ENCODE data around the gene TMC4. TPM values are rescaled to one million over a fixed set of nuclear protein-coding genes. Genes with fewer than 3 reads are reported as not detected.

The TMC4 gene
- total RNA-seq, 1 donor from 2014 or later, result 0.37 TPM

- H3K4me1 Mint-ChIP-seq (ENCODE audit: low read depth), result no peaks in the 10 kb centered on the region
- intact Hi-C loops (cut with micrococcal nuclease), result no loop called here
- no peak overlapping the region for H3K4me3 Mint-ChIP-seq (ENCODE audit: low read depth)
- DNase-seq (ENCODE audit: low spot score), result no peak
- H3K9me3 Mint-ChIP-seq, result no peaks in the 10 kb centered on the region
- no peak overlapping the region for H3K27ac Mint-ChIP-seq
- H3K36me3 Mint-ChIP-seq (ENCODE audit: low read depth), result peaks cover 59% of the 10 kb centered on the region
- H3K27me3 Mint-ChIP-seq (ENCODE audit: low read depth), result no peaks in the 10 kb centered on the region
These were observed 47.2 kb downstream of the TMC4 start for GRCh38 chr19:54125713-54126112.

DNA sequence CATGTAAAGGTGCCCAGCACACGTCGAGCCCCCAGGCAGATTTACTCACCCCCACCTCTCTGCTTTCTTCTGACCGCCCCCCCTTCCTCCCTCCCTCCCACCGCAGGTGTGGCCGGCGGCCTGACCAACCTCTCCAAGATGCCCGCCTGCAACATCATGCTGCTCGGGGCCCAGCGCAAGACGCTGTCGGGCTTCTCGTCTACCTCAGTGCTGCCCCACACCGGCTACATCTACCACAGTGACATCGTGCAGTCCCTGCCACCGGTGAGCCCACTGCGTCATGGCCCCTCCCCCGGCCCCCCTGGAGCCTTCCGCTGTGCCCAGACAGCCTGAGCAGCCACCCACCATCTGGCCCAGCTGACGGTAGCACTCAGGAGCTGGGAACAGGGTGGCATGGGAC is 48.6 kb downstream of the TMC4 start:
- Mint-ChIP-seq H3K27ac (no peak overlapping the region), H3K36me3 (ENCODE audit: low read depth) (peaks cover 65% of the 10 kb centered on the region), H3K9me3 (no peaks in the 10 kb centered on the region), H3K4me1 (ENCODE audit: low read depth) (no peaks in the 10 kb centered on the region), H3K27me3 (ENCODE audit: low read depth) (no peaks in the 10 kb centered on the region), H3K4me3 (ENCODE audit: low read depth) (no peak overlapping the region)
- no peak for DNase-seq (ENCODE audit: low spot score)
- intact Hi-C loops (cut with micrococcal nuclease), result no loop called here

GRCh38 chr19:54123682-54124081 is 49.3 kb downstream of the TMC4 start:
- H3K9me3 Mint-ChIP-seq, result no peaks in the 10 kb centered on the region
- no peak for DNase-seq (ENCODE audit: low spot score)
- no peak overlapping the region for H3K27ac Mint-ChIP-seq
- H3K4me1 Mint-ChIP-seq (ENCODE audit: low read depth), result no peaks in the 10 kb centered on the region
- intact Hi-C loops (cut with micrococcal nuclease), result no loop called here
- no peak overlapping the region for H3K4me3 Mint-ChIP-seq (ENCODE audit: low read depth)
- peaks cover 64% of the 10 kb centered on the region for H3K36me3 Mint-ChIP-seq (ENCODE audit: low read depth)
- no peaks in the 10 kb centered on the region for H3K27me3 Mint-ChIP-seq (ENCODE audit: low read depth)

GRCh38 chr19:54121259-54121658 is 51.7 kb downstream of the TMC4 start:
- Mint-ChIP-seq H3K4me3 (ENCODE audit: low read depth) (no peak overlapping the region), H3K27me3 (ENCODE audit: low read depth) (no peaks in the 10 kb centered on the region), H3K27ac (no peak overlapping the region), H3K4me1 (ENCODE audit: low read depth) (peaks cover 7% of the 10 kb centered on the region), H3K9me3 (no peaks in the 10 kb centered on the region), H3K36me3 (ENCODE audit: low read depth) (peaks cover 57% of the 10 kb centered on the region)
- no peak for DNase-seq (ENCODE audit: low spot score)
- intact Hi-C loops (cut with micrococcal nuclease), result no loop called here

- Mint-ChIP-seq H3K36me3 (ENCODE audit: low read depth) (peaks cover 51% of the 10 kb centered on the region), H3K9me3 (no peaks in the 10 kb centered on the region), H3K27ac (peak within 1 kb of the TSS; percentile 92), H3K4me3 (ENCODE audit: low read depth) (peak within 1 kb of the TSS; percentile 97), H3K4me1 (ENCODE audit: low read depth) (peaks cover 21% of the 10 kb centered on the region), H3K27me3 (ENCODE audit: low read depth) (no peaks in the 10 kb centered on the region)
- intact Hi-C loops (cut with micrococcal nuclease), result loop anchor here (1.0 kb wide), 3 partner anchors 13 to 44 kb away; partner anchors contain the start of genes CNOT3, LENG1 and NDUFA3
- DNase-seq (ENCODE audit: low spot score), result peak; percentile 94
These were observed 57.6 kb downstream of the TMC4 start, which contains the start of the genes PRPF31 and TFPT for GRCh38 chr19:54115109-54116063. Gene PRPF31, plus strand, starts transcription at chr19:54115754. Its CDS starts 2,525 bp downstream, at chr19:54118279. Gene TFPT, minus strand, starts transcription at chr19:54115657. Its CDS starts 388 bp downstream, at chr19:54115269.

DNA sequence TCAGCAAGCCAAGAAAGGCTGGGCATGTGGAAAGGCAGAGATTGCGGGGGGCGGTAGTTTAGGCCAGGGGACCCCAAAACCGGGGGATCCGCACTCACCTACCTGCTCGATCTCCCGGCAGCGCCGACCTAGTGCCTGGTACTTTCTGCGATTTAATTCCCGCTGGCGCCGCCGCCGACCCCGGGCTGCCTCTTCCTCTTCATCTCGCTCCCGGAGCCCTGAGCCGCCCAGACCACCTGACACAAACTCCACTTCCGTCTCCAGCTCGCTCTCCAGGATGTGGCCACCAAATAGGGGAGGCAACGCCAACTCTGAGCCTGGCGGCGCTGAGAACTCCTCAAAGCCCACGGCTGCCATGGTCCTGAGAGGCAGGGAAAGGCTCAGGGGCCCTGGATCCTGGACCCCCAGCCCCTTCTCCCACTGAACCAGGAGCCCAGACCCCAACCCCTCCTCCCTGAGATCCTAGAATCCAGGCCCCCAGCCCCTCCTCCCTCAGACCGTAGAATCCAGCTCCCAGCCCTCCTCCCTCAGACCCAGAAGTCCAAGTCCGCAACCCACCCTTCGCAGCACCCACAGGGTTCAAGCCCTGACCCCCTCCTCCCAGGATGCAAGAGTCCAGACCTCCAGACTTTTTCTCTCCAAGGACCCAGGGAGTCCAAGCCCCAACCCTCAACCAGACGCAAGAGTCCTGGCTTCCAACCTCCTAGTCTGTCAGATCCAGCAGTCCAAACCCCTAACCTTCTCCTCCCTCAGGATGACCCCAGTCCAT is 58.4 kb downstream of the TMC4 start:
- Mint-ChIP-seq H3K4me3 (ENCODE audit: low read depth) (peak overlapping the region; percentile 97), H3K4me1 (ENCODE audit: low read depth) (peaks cover 21% of the 10 kb centered on the region), H3K36me3 (ENCODE audit: low read depth) (peaks cover 52% of the 10 kb centered on the region), H3K27ac (peak overlapping the region; percentile 92), H3K27me3 (ENCODE audit: low read depth) (no peaks in the 10 kb centered on the region), H3K9me3 (no peaks in the 10 kb centered on the region)
- intact Hi-C loops (cut with micrococcal nuclease), result loop anchor here (1.0 kb wide), 3 partner anchors 12 to 45 kb away; partner anchors contain the start of genes CNOT3, LENG1 and NDUFA3
- DNase-seq (ENCODE audit: low spot score), result peak; percentile 59

Other genes starting within 250 kb of the TMC4 start
- not detected in 2 replicates for gene CACNG8, start 210.2 kb downstream of the TMC4 start, total RNA-seq
- gene CACNG6, start 181.5 kb downstream of the TMC4 start, total RNA-seq, result not detected in 2 replicates
- not detected in 2 replicates for gene VSTM1, start 109.3 kb downstream of the TMC4 start, total RNA-seq
- not detected in 2 replicates for gene TARM1, start 91.8 kb downstream of the TMC4 start, total RNA-seq
- gene OSCAR, start 72.4 kb downstream of the TMC4 start, total RNA-seq, result 0.23 and 0.39 TPM in 2 replicates
- 105 and 115 TPM in 2 replicates for gene NDUFA3, start 70.3 kb downstream of the TMC4 start, total RNA-seq
- gene TFPT, start 57.5 kb downstream of the TMC4 start, total RNA-seq, result 29.3 TPM in 2 replicates
- 90.6 and 94.2 TPM in 2 replicates for gene PRPF31, start 57.4 kb downstream of the TMC4 start, total RNA-seq
- 61.6 and 67.5 TPM in 2 replicates for gene CNOT3, start 35.4 kb downstream of the TMC4 start, total RNA-seq
- 4.0 and 5.1 TPM in 2 replicates for gene LENG1, start 13.4 kb downstream of the TMC4 start, total RNA-seq
- gene MBOAT7, start 16.4 kb upstream of the TMC4 start, total RNA-seq, result 311 and 318 TPM in 2 replicates
- gene TSEN34, start 18.1 kb upstream of the TMC4 start, total RNA-seq, result 16.8 and 19.0 TPM in 2 replicates
- 1,460 and 1,467 TPM in 2 replicates for gene RPS9, start 27.7 kb upstream of the TMC4 start, total RNA-seq
- gene LILRB3, start 49.8 kb upstream of the TMC4 start, total RNA-seq, result 0.64 TPM in 1 of 2 replicates, not detected in the other
- not detected in 2 replicates for gene LILRA6, start 69.6 kb upstream of the TMC4 start, total RNA-seq
- 0.05 TPM in 1 of 2 replicates, not detected in the other for gene LILRB5, start 84.1 kb upstream of the TMC4 start, total RNA-seq
- not detected in 2 replicates for gene LILRB2, start 108.0 kb upstream of the TMC4 start, total RNA-seq
- gene LILRA5, start 140.0 kb upstream of the TMC4 start, total RNA-seq, result not detected in 2 replicates
- gene LILRA4, start 166.0 kb upstream of the TMC4 start, total RNA-seq, result not detected in 2 replicates
- 8.8 and 10.8 TPM in 2 replicates for gene LAIR1, start 191.8 kb upstream of the TMC4 start, total RNA-seq
- gene TTYH1, start 242.3 kb upstream of the TMC4 start, total RNA-seq, result 0.50 TPM in 1 of 2 replicates, not detected in the other